Effector memory CD8-positive, alpha-beta T cell (primary cell): ENCODE results near the gene GJB6.
"Not testable (repeated sequence)": the region's sequence is repeated elsewhere in the genome, so short reads cannot be mapped to it uniquely, and the experiment has no call there.

Experiments used
- ATAC-seq: fragments of 150-1000 bp; cut with Tn5 transposase; replicated peaks from 2 replicates; pipeline ENCODE4 v1.10.0; 2021; ENCODE audit warnings: mild to moderate bottlenecking, moderate library complexity
- DNase-seq, 3 experiments: peaks; one replicate each; pipeline ENCODE4 v3.0.0; 2021
- H3K27ac Mint-ChIP-seq, 2 donors: one replicate each; pipeline ENCODE4 v1.8.0; 2022; ENCODE audit warnings: mild to moderate bottlenecking in 2 of 2, mixed read lengths in 2 of 2, moderate library complexity in 2 of 2
- H3K27me3 Mint-ChIP-seq, 2 donors: one replicate each; pipeline ENCODE4 v1.8.0; 2022; ENCODE audit warnings: mixed read lengths in 2 of 2
- H3K36me3 Mint-ChIP-seq: one replicate; pipeline ENCODE4 v1.8.0; 2022; ENCODE audit warnings: mild to moderate bottlenecking, moderate library complexity, mixed read lengths; ENCODE audit not compliant: insufficient read depth
- H3K4me1 Mint-ChIP-seq, 2 donors: one replicate each; pipeline ENCODE4 v1.8.0; 2022; ENCODE audit warnings: low read depth in 2 of 2, mixed read lengths in 2 of 2
- H3K4me3 Mint-ChIP-seq, 2 donors: one replicate each; pipeline ENCODE4 v1.8.0; 2022; ENCODE audit warnings: mild to moderate bottlenecking in 2 of 2, mixed read lengths in 2 of 2, moderate library complexity in 2 of 2
- H3K9me3 Mint-ChIP-seq, 2 donors: one replicate each; pipeline ENCODE4 v1.8.0; 2022; ENCODE audit warnings: mixed read lengths in 2 of 2
- total RNA-seq, 9 experiments: gene quantifications; one replicate each; lab custom pipeline; 2026; lab: John Stamatoyannopoulos, UW

The GJB6 gene
- total RNA-seq: 0.25 to 24.6 (median 3.4) reads per million in 9 experiments

GRCh38 chr13:20231839-20232555, at the start of gene GJB6:
Gene GJB6 (minus strand): TSS chr13:20232319. CDS start chr13:20223480, 8,839 bp downstream.
- H3K36me3 Mint-ChIP-seq: no peaks in the 10 kb centered on the region
- no peaks in the 10 kb centered on the region for H3K9me3 Mint-ChIP-seq
- H3K27ac Mint-ChIP-seq: no peak within 1 kb of the TSS
- H3K4me3 Mint-ChIP-seq: peak within 1 kb of the TSS; percentile 72 to 75
- H3K27me3 Mint-ChIP-seq: peaks cover 42 to 69% of the 10 kb centered on the region in 2 donors
- DNase-seq: no peak
- peaks cover 4 to 8% of the 10 kb centered on the region in 2 donors for H3K4me1 Mint-ChIP-seq
- ATAC-seq: peak; percentile 44

- H3K27me3 Mint-ChIP-seq: peaks cover 15 to 19% of the 10 kb centered on the region in 2 donors
- not testable (repeated sequence) for H3K9me3 Mint-ChIP-seq, H3K4me3 Mint-ChIP-seq, H3K36me3 Mint-ChIP-seq, H3K4me1 Mint-ChIP-seq, ATAC-seq, DNase-seq, H3K27ac Mint-ChIP-seq
Observed at GRCh38 chr13:20276901-20277300, 44.8 kb upstream of the GJB6 start.

GRCh38 chr13:20274466-20274865, 42.3 kb upstream of the GJB6 start:
- H3K27ac Mint-ChIP-seq: no peak overlapping the region

GRCh38 chr13:20272588-20273171, 40.6 kb upstream of the GJB6 start:
- DNase-seq (no peak), ATAC-seq (no peak)
- Mint-ChIP-seq H3K4me3 (no peak overlapping the region), H3K9me3 (no peaks in the 10 kb centered on the region), H3K36me3 (no peaks in the 10 kb centered on the region), H3K4me1 (no peaks in the 10 kb centered on the region), H3K27ac (peak overlapping the region in 1 of 2 donors; percentile 57), H3K27me3 (peaks cover 15 to 26% of the 10 kb centered on the region in 2 donors)

More at GRCh38 chr13:20274466-20274865, 42.3 kb upstream of the GJB6 start:
- no peaks in the 10 kb centered on the region for H3K4me1 Mint-ChIP-seq
- no peaks in the 10 kb centered on the region for H3K9me3 Mint-ChIP-seq
- DNase-seq (no peak), ATAC-seq (no peak)
- H3K36me3 Mint-ChIP-seq: no peaks in the 10 kb centered on the region
- H3K27me3 Mint-ChIP-seq: peaks cover 15 to 26% of the 10 kb centered on the region in 2 donors
- H3K4me3 Mint-ChIP-seq: no peak overlapping the region

GRCh38 chr13:20272104-20272503, 40.0 kb upstream of the GJB6 start:
- no peak for DNase-seq
- Mint-ChIP-seq H3K27me3 (peaks cover 15 to 27% of the 10 kb centered on the region in 2 donors), H3K9me3 (no peaks in the 10 kb centered on the region), H3K36me3 (no peaks in the 10 kb centered on the region), H3K27ac (peak overlapping the region in 1 of 2 donors; percentile 57), H3K4me1 (no peaks in the 10 kb centered on the region), H3K4me3 (no peak overlapping the region)
- ATAC-seq: no peak

- Mint-ChIP-seq H3K36me3 (no peaks in the 10 kb centered on the region), H3K27me3 (peaks cover 15 to 34% of the 10 kb centered on the region in 2 donors), H3K27ac (no peak overlapping the region), H3K4me1 (no peaks in the 10 kb centered on the region), H3K4me3 (no peak overlapping the region), H3K9me3 (no peaks in the 10 kb centered on the region)
- DNase-seq: no peak
- no peak for ATAC-seq
Observed at GRCh38 chr13:20271441-20271840, 39.3 kb upstream of the GJB6 start.

- peaks cover 21 to 45% of the 10 kb centered on the region in 2 donors for H3K27me3 Mint-ChIP-seq
- H3K4me1 Mint-ChIP-seq: no peaks in the 10 kb centered on the region
- no peak overlapping the region for H3K27ac Mint-ChIP-seq
- DNase-seq (no peak), ATAC-seq (no peak)
- no peaks in the 10 kb centered on the region for H3K9me3 Mint-ChIP-seq
- no peaks in the 10 kb centered on the region for H3K36me3 Mint-ChIP-seq
- no peak overlapping the region for H3K4me3 Mint-ChIP-seq
Observed at GRCh38 chr13:20270163-20270865, 38.2 kb upstream of the GJB6 start.

GRCh38 chr13:20264271-20265018, 32.3 kb upstream of the GJB6 start:
- no peaks in the 10 kb centered on the region for H3K4me1 Mint-ChIP-seq
- ATAC-seq (no peak), DNase-seq (no peak)
- no peaks in the 10 kb centered on the region for H3K36me3 Mint-ChIP-seq
- H3K9me3 Mint-ChIP-seq: no peaks in the 10 kb centered on the region
- H3K4me3 Mint-ChIP-seq: no peak overlapping the region
- no peak overlapping the region for H3K27ac Mint-ChIP-seq
- peaks cover 19 to 38% of the 10 kb centered on the region in 2 donors for H3K27me3 Mint-ChIP-seq

GRCh38 chr13:20263393-20264044, 31.4 kb upstream of the GJB6 start:
- ATAC-seq (no peak), DNase-seq (no peak)
- Mint-ChIP-seq H3K9me3 (no peaks in the 10 kb centered on the region), H3K4me1 (no peaks in the 10 kb centered on the region), H3K4me3 (no peak overlapping the region), H3K27ac (no peak overlapping the region), H3K27me3 (peaks cover 19 to 38% of the 10 kb centered on the region in 2 donors), H3K36me3 (no peaks in the 10 kb centered on the region)

GRCh38 chr13:20258963-20259288, 26.8 kb upstream of the GJB6 start:
- H3K9me3 Mint-ChIP-seq: no peaks in the 10 kb centered on the region
- H3K27ac Mint-ChIP-seq: no peak overlapping the region
- DNase-seq (no peak), ATAC-seq (no peak)
- no peaks in the 10 kb centered on the region for H3K36me3 Mint-ChIP-seq
- H3K4me1 Mint-ChIP-seq: no peaks in the 10 kb centered on the region
- H3K4me3 Mint-ChIP-seq: no peak overlapping the region
- peaks cover 12% of the 10 kb centered on the region in 2 donors for H3K27me3 Mint-ChIP-seq

GRCh38 chr13:20258208-20258962, 26.3 kb upstream of the GJB6 start:
- H3K9me3 Mint-ChIP-seq: no peaks in the 10 kb centered on the region
- no peak overlapping the region for H3K27ac Mint-ChIP-seq
- H3K4me3 Mint-ChIP-seq: no peak overlapping the region
- ATAC-seq (no peak), DNase-seq (no peak)
- peaks cover 6 to 12% of the 10 kb centered on the region in 2 donors for H3K27me3 Mint-ChIP-seq
- no peaks in the 10 kb centered on the region for H3K36me3 Mint-ChIP-seq
- H3K4me1 Mint-ChIP-seq: no peaks in the 10 kb centered on the region

- Mint-ChIP-seq H3K9me3 (no peaks in the 10 kb centered on the region), H3K27me3 (peaks cover 5 to 20% of the 10 kb centered on the region in 2 donors), H3K4me1 (no peaks in the 10 kb centered on the region), H3K27ac (no peak overlapping the region), H3K36me3 (no peaks in the 10 kb centered on the region), H3K4me3 (no peak overlapping the region)
- ATAC-seq: no peak
- DNase-seq: no peak
Observed at GRCh38 chr13:20254076-20254475, 22.0 kb upstream of the GJB6 start.
